ENCODE measurements around the gene CACNA1D. TPM values are rescaled to one million over a fixed set of nuclear protein-coding genes. Genes with fewer than 3 reads are reported as not detected.
"Not testable (repeated sequence)": the region's sequence is repeated elsewhere in the genome, so short reads cannot be mapped to it uniquely, and the experiment has no call there.

The CACNA1D gene
- total and polyA plus RNA-seq, 2 donors from 2014 or later: 3.7 to 35.7 TPM

GRCh38 chr3:53633197-53633787, 138.9 kb downstream of the CACNA1D start:
- intact Hi-C loops (cut with DNase I): no loop called here
- TF ChIP-seq CTCF (IDR thresholded peaks at IDR 0.05; ENCODE audit: borderline replicate concordance, extremely low read depth, insufficient read depth): no peak
- FAIRE-seq: no peak

GRCh38 chr3:53635041-53635440, 140.6 kb downstream of the CACNA1D start:
- FAIRE-seq (no peak), DNase-seq (no peak)
- H3K27me3 ChIP-seq (ENCODE audit: control insufficient read depth, insufficient read depth, low read length): no peaks in the 10 kb centered on the region
- H3K4me3 ChIP-seq (ENCODE audit: low read length in 3 of 3): no peak overlapping the region
- no peak overlapping the region for H3K9ac ChIP-seq (ENCODE audit: low read length in 3 of 3)
- H3K4me1 ChIP-seq (ENCODE audit: control insufficient read depth in 2 of 3, insufficient read depth in 2 of 3, low read depth in 1 of 3, low read length in 3 of 3): no peaks in the 10 kb centered on the region
- no peak overlapping the region for H3K27ac ChIP-seq (ENCODE audit: low read depth in 2 of 2, low read length in 2 of 2)
- no peak for TF ChIP-seq CTCF (IDR thresholded peaks at IDR 0.05; ENCODE audit: borderline replicate concordance, extremely low read depth, insufficient read depth)
- intact Hi-C loops (cut with DNase I): no loop called here
- peaks cover 0 to 3% (median 0%) of the 10 kb centered on the region in 3 donors for H3K9me3 ChIP-seq (ENCODE audit: control insufficient read depth in 2 of 3, insufficient read depth in 1 of 3, low read length in 3 of 3)
- H3K36me3 ChIP-seq (ENCODE audit: control insufficient read depth in 2 of 3, insufficient read depth in 3 of 3, low read length in 3 of 3): no peaks in the 10 kb centered on the region

More at GRCh38 chr3:53633197-53633787, 138.9 kb downstream of the CACNA1D start:
- no peaks in the 10 kb centered on the region for H3K36me3 ChIP-seq (ENCODE audit: control insufficient read depth in 2 of 3, insufficient read depth in 3 of 3, low read length in 3 of 3)
- H3K27ac ChIP-seq (ENCODE audit: low read depth in 2 of 2, low read length in 2 of 2): peak overlapping the region in 1 of 2 donors; percentile 52
- no peak overlapping the region for H3K9ac ChIP-seq (ENCODE audit: low read length in 3 of 3)
- H3K4me1 ChIP-seq (ENCODE audit: control insufficient read depth in 2 of 3, insufficient read depth in 2 of 3, low read depth in 1 of 3, low read length in 3 of 3): no peaks in the 10 kb centered on the region
- peak overlapping the region in 1 of 3 donors; percentile 36 for H3K4me3 ChIP-seq (ENCODE audit: low read length in 3 of 3)
- no peaks in the 10 kb centered on the region for H3K27me3 ChIP-seq (ENCODE audit: control insufficient read depth, insufficient read depth, low read length)
- peaks cover 0 to 3% (median 0%) of the 10 kb centered on the region in 3 donors for H3K9me3 ChIP-seq (ENCODE audit: control insufficient read depth in 2 of 3, insufficient read depth in 1 of 3, low read length in 3 of 3)
- DNase-seq: peak in 1 of 5 donors; percentile 26

- H3K27ac ChIP-seq (ENCODE audit: low read depth in 2 of 2, low read length in 2 of 2); H3K27me3 ChIP-seq (ENCODE audit: control insufficient read depth, insufficient read depth, low read length); H3K9ac ChIP-seq (ENCODE audit: low read length in 3 of 3); H3K36me3 ChIP-seq (ENCODE audit: control insufficient read depth in 2 of 3, insufficient read depth in 3 of 3, low read length in 3 of 3); intact Hi-C loops (cut with DNase I); H3K4me3 ChIP-seq (ENCODE audit: low read length in 3 of 3); H3K9me3 ChIP-seq (ENCODE audit: control insufficient read depth in 2 of 3, insufficient read depth in 1 of 3, low read length in 3 of 3); DNase-seq; FAIRE-seq: not testable (repeated sequence)
- peaks cover 0 to 12% (median 7%) of the 10 kb centered on the region in 3 donors for H3K4me1 ChIP-seq (ENCODE audit: control insufficient read depth in 2 of 3, insufficient read depth in 2 of 3, low read depth in 1 of 3, low read length in 3 of 3)
Observed at GRCh38 chr3:53638806-53639205, 144.4 kb downstream of the CACNA1D start.

GRCh38 chr3:53641397-53641796, 147.0 kb downstream of the CACNA1D start:
- intact Hi-C loops (cut with DNase I): no loop called here
- no peaks in the 10 kb centered on the region for H3K27me3 ChIP-seq (ENCODE audit: control insufficient read depth, insufficient read depth, low read length)
- no peak overlapping the region for H3K27ac ChIP-seq (ENCODE audit: low read depth in 2 of 2, low read length in 2 of 2)
- H3K9ac ChIP-seq (ENCODE audit: low read length in 3 of 3): no peak overlapping the region
- H3K36me3 ChIP-seq (ENCODE audit: control insufficient read depth in 2 of 3, insufficient read depth in 3 of 3, low read length in 3 of 3): no peaks in the 10 kb centered on the region
- no peak for DNase-seq
- H3K4me3 ChIP-seq (ENCODE audit: low read length in 3 of 3): no peak overlapping the region
- no peaks in the 10 kb centered on the region for H3K9me3 ChIP-seq (ENCODE audit: control insufficient read depth in 2 of 3, insufficient read depth in 1 of 3, low read length in 3 of 3)
- peaks cover 0 to 17% (median 12%) of the 10 kb centered on the region in 3 donors for H3K4me1 ChIP-seq (ENCODE audit: control insufficient read depth in 2 of 3, insufficient read depth in 2 of 3, low read depth in 1 of 3, low read length in 3 of 3)
- TF ChIP-seq CTCF (IDR thresholded peaks at IDR 0.05; ENCODE audit: borderline replicate concordance, extremely low read depth, insufficient read depth): no peak
- FAIRE-seq: no peak

All from kidney (tissue), 14 donors.